IPS-20b (cell line): Measurements from ENCODE around the gene RRAD.

ENCODE experiments used
- H3K27ac ChIP-seq: one replicate; pipeline ENCODE4 v1.5.1; 2013; ENCODE audit warnings: low read length
- H3K27me3 ChIP-seq: 2 replicates; pipeline ENCODE4 v1.6.1; 2013; ENCODE audit warnings: mild to moderate bottlenecking, low read length, inconsistent platforms; ENCODE audit not compliant: insufficient read depth
- H3K36me3 ChIP-seq: 2 replicates; pipeline ENCODE4 v1.6.1; 2013; ENCODE audit warnings: low read depth, mild to moderate bottlenecking, inconsistent platforms, low read length, moderate library complexity; ENCODE audit not compliant: insufficient read depth
- H3K4me1 ChIP-seq: 2 replicates; pipeline ENCODE4 v1.6.1; 2013; ENCODE audit warnings: mild to moderate bottlenecking, control low read depth, inconsistent platforms, low read length, moderate library complexity; ENCODE audit not compliant: insufficient read depth
- H3K4me3 ChIP-seq: 2 replicates; pipeline ENCODE4 v1.5.1; 2013; ENCODE audit warnings: mild to moderate bottlenecking, low read length, inconsistent platforms
- H3K9ac ChIP-seq: 2 replicates; pipeline ENCODE4 v1.6.1; 2013; ENCODE audit warnings: low read depth, mild to moderate bottlenecking, inconsistent platforms, low read length, moderate library complexity
- H3K9me3 ChIP-seq: 2 replicates; pipeline ENCODE4 v1.6.1; 2013; ENCODE audit warnings: mild to moderate bottlenecking, low read depth, low read length, inconsistent platforms; ENCODE audit not compliant: insufficient read depth

The RRAD gene

DNA sequence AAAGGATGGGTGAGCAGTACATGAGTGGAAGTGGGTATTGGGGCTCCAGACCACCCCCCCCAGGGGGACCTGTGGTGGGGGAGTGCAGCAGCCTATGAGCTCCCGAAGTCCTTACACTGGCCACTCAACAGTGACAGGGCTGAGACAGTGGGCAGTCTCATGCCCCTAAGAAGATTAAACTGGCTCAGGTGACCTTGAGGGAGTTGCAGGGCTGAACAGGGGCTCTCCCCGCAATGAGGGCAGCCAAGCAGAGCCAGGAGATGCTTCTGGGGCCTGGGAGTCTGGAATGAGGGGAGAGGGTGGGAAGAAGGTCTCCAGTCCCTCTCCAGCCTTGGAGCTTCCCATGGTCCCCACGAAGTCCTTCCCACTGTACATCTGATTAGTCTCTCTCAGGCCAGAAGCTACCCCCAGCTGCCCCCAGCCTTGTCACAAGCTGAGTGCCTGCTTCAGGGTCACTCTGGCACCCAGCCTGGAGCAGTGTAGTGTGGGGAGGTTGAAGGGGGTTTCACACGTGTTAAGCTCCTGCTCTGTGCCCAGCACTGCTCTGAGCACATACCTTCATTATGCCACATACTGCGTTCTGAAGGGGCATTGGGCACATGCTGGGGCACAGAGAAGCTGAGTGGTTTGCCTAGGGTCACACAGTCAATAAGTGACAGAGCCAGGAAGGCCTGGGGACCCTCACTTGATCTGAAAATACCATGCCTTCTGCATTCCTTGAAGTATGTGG is 5.6 kb downstream of the RRAD start:
- no peaks in the 10 kb centered on the region for H3K9me3 ChIP-seq
- no peak overlapping the region for H3K9ac ChIP-seq
- no peaks in the 10 kb centered on the region for H3K36me3 ChIP-seq
- no peak overlapping the region for H3K4me3 ChIP-seq
- H3K27me3 ChIP-seq: peaks cover 48% of the 10 kb centered on the region
- H3K27ac ChIP-seq: no peak overlapping the region
- H3K4me1 ChIP-seq: no peaks in the 10 kb centered on the region

DNA sequence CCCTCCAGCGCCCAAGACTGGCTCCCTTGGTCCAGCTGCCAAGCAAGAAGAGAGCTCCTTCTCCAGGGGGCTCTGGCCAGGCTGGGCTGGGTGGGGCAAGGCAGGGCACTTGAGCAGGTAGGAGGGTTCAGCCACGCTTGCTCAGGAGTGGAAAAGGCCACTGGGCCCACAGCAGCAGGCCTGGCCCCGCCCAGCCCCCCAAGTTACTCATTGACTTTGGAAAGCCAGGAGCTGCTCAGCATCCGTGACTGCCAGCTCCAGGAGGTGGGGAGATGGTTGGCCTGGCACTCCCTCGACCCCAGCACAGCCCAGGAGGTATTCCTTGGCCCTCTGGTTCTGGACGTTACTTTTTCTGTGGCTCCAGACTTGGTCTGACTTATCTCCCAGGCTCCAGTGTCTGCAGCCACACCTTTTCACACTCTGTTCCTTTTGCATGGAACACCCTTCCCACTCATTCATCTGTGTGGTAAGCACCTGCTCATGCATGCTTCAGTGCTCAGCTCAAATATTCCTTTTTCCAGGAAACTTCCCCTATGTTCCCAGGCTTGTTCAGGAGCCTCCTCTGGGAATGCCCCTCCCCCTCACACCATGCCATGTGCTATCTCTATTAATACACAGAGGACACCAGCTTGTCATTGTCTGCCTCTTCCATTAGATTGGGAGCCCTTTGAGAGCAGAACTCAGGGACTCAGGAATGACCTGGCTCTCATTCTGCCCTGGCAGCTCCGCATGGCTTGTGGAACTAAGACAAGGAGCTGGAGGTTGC is 6.3 kb downstream of the RRAD start, which contains the start of gene CDH16:
TSS of gene CDH16 (minus strand) at position 83 of the 766 bp plus-strand sequence. CDS start 820 bp downstream, outside the sequence.
- H3K4me1 ChIP-seq: no peaks in the 10 kb centered on the region
- no peaks in the 10 kb centered on the region for H3K36me3 ChIP-seq
- H3K9ac ChIP-seq: no peak within 1 kb of the TSS
- no peaks in the 10 kb centered on the region for H3K9me3 ChIP-seq
- no peak within 1 kb of the TSS for H3K27ac ChIP-seq
- no peak within 1 kb of the TSS for H3K4me3 ChIP-seq
- H3K27me3 ChIP-seq: peaks cover 41% of the 10 kb centered on the region

DNA sequence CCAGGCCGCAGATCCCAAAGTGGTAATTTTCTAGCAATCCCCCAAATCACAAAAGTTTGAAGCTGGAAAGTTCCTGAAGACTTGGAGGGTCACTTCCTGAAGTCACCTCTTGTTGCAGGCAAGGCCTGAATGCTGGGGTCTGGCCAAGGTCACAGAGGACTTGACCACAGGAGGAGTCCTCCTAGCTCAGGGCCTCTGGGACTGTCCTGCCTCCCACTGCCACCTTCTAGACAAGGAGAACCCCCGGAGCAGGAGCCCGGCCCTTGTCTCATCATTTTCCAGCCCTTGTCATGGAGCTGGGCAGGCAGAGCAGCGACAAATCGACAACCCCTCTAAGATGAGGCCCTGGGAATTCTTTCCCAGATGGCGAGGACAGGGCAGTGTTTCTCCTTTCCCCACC is 7.0 kb downstream of the RRAD start:
- Histone ChIP-seq H3K4me3 (no peak overlapping the region), H3K9ac (no peak overlapping the region), H3K27me3 (peaks cover 34% of the 10 kb centered on the region), H3K36me3 (no peaks in the 10 kb centered on the region), H3K4me1 (no peaks in the 10 kb centered on the region), H3K27ac (no peak overlapping the region), H3K9me3 (no peaks in the 10 kb centered on the region)

DNA sequence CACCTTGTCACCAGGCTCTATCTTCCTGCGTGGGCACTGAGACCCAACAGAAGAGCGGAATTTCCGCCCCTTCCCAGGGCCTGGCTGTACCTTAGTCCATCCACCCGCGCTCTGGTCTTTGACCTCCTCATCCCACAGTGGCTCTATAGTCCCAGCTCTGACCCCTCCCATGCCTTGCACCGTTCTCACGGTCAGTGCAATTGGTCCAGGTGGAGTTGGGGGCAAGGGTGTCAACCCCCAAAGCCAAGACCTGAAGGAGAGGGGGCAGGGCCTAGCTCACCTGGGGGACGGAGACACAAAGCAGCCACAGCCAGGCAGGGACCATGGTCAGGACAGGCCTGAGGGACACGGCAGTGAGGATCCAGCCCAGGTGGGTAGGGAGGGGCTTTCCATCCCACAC is 7.6 kb downstream of the RRAD start:
- no peaks in the 10 kb centered on the region for H3K36me3 ChIP-seq
- H3K27me3 ChIP-seq: peaks cover 29% of the 10 kb centered on the region
- H3K4me1 ChIP-seq: no peaks in the 10 kb centered on the region
- no peak overlapping the region for H3K4me3 ChIP-seq
- H3K27ac ChIP-seq: no peak overlapping the region
- no peaks in the 10 kb centered on the region for H3K9me3 ChIP-seq
- H3K9ac ChIP-seq: no peak overlapping the region

DNA sequence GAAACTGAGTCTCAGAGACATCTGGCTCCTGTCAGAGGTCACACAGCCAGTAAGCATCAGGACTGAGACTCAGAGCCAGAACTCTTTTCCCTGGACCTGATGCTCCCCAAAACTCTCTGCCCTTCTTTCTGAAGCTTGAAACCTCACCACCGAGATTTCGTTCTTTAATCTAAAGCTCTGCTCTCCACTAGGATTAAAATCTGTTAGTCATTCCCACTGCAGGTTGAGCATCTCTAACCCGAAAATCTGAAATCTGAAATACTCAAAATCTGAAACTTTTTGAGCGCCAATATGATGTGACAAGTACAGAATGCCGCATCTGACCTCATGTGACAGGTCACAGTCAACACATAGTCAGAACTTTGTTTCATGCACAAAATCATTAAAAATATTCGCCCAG is 8.8 kb downstream of the RRAD start:
- no peak overlapping the region for H3K4me3 ChIP-seq
- H3K27ac ChIP-seq: no peak overlapping the region
- H3K9ac ChIP-seq: no peak overlapping the region
- H3K36me3 ChIP-seq: no peaks in the 10 kb centered on the region
- no peaks in the 10 kb centered on the region for H3K9me3 ChIP-seq
- peaks cover 29% of the 10 kb centered on the region for H3K27me3 ChIP-seq
- H3K4me1 ChIP-seq: no peaks in the 10 kb centered on the region

DNA sequence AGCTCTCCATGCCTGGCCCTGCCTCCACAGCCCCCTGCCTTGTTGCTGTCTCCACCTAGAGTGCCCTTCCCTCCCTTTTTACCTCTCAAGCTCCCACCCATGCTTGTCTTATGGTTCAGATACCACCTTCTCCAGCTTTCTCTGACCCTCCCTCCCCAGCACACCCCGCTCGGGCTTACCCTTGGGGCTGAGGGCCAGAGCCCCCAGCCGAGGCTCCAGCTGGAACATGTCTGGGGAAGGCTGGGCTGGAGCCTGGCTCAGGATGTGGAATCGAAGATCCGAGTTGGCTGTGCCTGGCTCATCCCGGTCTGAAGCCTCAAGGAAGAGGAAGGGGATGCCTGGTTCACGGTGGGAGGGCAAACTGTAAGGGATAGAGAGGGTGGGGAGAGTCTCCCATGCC is 10.3 kb downstream of the RRAD start:
- Histone ChIP-seq H3K36me3 (no peaks in the 10 kb centered on the region), H3K4me1 (no peaks in the 10 kb centered on the region), H3K9me3 (no peaks in the 10 kb centered on the region), H3K9ac (no peak overlapping the region), H3K27ac (no peak overlapping the region), H3K27me3 (peaks cover 18% of the 10 kb centered on the region), H3K4me3 (no peak overlapping the region)

DNA sequence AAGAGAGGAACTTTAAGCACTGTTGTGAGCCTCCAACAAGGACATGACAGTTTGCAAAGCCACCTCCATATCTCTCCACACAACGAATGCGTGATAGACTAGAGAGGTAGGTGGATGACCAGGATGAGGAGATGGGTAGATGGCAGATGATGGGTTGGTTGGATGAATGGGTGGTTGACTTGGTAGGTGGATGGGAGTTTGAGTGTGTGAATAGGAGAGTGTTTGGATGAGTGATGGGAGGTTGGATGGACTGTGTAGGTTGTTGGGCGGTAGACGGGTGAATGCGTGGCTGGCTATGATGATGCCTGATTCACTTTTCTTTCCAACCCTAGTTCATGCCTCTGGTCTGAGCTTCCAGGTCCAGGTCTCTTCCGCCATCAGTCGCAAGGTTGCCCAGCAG is 10.8 kb downstream of the RRAD start:
- H3K9me3 ChIP-seq: no peaks in the 10 kb centered on the region
- H3K9ac ChIP-seq: no peak overlapping the region

DNA sequence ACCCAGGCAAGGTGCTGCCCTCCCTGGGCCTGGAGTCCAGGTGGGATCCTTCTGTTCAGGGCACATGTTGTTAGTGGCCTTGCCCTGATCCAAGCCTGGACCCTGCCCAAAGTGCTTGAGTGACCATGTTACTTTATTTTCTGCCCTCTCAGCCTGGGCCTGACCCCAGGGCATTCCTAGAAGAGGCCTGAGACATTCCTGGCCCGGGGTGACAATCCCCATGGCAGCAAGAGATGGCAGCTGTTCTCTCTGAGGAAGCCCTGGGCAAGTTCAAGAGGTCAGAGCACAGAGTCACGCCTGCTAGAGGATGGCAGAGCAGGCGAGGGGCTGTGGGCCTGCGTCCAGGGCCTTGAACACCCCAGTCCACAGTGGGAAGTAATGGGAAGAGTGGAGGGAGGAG is 11.6 kb downstream of the RRAD start:
- H3K36me3 ChIP-seq: no peaks in the 10 kb centered on the region
- H3K9ac ChIP-seq: no peak overlapping the region
- no peaks in the 10 kb centered on the region for H3K9me3 ChIP-seq
- peaks cover 8% of the 10 kb centered on the region for H3K27me3 ChIP-seq
- H3K4me3 ChIP-seq: no peak overlapping the region
- no peaks in the 10 kb centered on the region for H3K4me1 ChIP-seq
- H3K27ac ChIP-seq: no peak overlapping the region

More for the DNA sequence above, 10.8 kb downstream of the RRAD start:
- no peaks in the 10 kb centered on the region for H3K36me3 ChIP-seq
- H3K4me3 ChIP-seq: no peak overlapping the region
- H3K4me1 ChIP-seq: no peaks in the 10 kb centered on the region
- no peak overlapping the region for H3K27ac ChIP-seq
- peaks cover 14% of the 10 kb centered on the region for H3K27me3 ChIP-seq

DNA sequence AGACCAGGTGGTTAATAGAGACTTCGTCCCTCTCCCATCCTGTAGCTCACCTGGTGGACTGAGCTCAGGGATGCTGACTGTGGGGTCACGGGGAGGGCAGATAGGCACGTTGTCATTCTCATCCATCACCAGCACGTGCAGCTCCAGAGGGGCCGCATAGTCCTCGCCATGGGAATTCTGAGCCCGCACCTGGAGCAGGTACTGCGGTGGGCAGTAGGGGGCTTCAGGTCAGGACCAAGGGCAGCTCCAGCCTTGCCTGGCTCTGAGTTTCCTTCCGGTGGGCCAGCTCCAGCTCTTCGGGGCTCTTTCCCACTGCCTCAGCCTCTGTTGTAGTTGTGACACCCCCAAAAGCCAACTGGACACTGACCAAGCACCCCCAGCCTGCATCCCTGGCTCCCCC is 12.3 kb downstream of the RRAD start:
- no peak overlapping the region for H3K27ac ChIP-seq
- no peaks in the 10 kb centered on the region for H3K4me1 ChIP-seq
- no peaks in the 10 kb centered on the region for H3K9me3 ChIP-seq
- H3K36me3 ChIP-seq: no peaks in the 10 kb centered on the region
- peaks cover 8% of the 10 kb centered on the region for H3K27me3 ChIP-seq
- H3K4me3 ChIP-seq: no peak overlapping the region
- H3K9ac ChIP-seq: no peak overlapping the region

DNA sequence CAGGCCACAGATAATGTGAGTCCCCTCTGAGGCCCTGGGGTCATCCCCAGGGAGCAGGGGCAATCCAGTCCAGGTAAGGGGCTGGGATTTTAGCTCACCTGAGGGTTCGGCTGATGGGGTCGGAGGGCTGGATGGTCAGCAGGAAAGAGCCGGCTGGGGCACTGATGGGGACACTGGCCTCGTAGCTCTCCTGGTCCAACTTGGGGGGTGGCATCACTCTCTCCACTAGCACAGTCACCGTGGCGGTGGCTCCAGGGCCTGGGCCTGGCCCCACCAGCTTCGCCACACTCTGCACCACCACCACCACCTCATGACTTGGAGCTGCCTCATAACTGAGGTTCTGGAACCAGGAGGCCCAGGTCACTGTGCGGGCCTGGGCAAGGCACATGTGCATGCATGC is 13.5 kb downstream of the RRAD start:
- Histone ChIP-seq H3K4me1 (no peaks in the 10 kb centered on the region), H3K9ac (no peak overlapping the region), H3K27ac (no peak overlapping the region), H3K9me3 (no peaks in the 10 kb centered on the region), H3K27me3 (peaks cover 8% of the 10 kb centered on the region), H3K36me3 (no peaks in the 10 kb centered on the region), H3K4me3 (no peak overlapping the region)

DNA sequence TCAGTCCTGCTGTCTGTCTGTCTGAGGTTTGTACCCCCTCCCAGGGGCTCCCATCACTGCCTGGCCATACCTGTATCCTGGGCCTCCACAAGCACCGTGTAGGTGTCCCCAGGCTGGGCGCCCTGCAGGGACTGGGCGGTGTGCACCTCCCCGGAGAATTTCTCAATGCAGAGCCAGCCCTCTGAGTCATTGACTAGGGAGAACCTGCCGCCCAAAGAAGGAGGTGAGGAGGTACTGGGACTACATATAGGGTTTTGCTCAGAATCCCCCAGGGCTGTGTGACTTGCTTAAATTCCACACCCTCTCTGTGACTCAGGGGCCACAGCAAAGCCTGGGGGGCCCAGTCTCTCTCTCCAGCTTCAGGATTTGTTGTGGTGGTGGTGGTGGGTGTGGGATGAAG is 14.2 kb downstream of the RRAD start:
- Histone ChIP-seq H3K4me1 (no peaks in the 10 kb centered on the region), H3K27me3 (peaks cover 2% of the 10 kb centered on the region), H3K27ac (no peak overlapping the region), H3K4me3 (no peak overlapping the region), H3K9ac (no peak overlapping the region), H3K36me3 (no peaks in the 10 kb centered on the region), H3K9me3 (no peaks in the 10 kb centered on the region)
